K562 (cell line): ENCODE results near the gene ZFR2. TPM values are rescaled to one million over a fixed set of nuclear protein-coding genes. Genes with fewer than 3 reads are reported as not detected.

Experiments
- MAX ChIP-seq: sonication (generic); formaldehyde crosslinking; IDR thresholded peaks from 2 replicates; pipeline ENCODE4 v1.9.0; 2022; ENCODE audit warnings: mild to moderate bottlenecking, missing genetic modification reagents
- MGA ChIP-seq: fragments of 450-650 bp; IDR thresholded peaks from 2 replicates; pipeline ENCODE4 v1.6.1; 2016; ENCODE audit warnings: mild to moderate bottlenecking, moderate library complexity
- NR3C1 ChIP-seq: sonication (generic); formaldehyde crosslinking; IDR thresholded peaks from 2 replicates; pipeline ENCODE4 v1.8.1; 2022; ENCODE audit warnings: missing genetic modification reagents
- polyA plus RNA-seq, 8 experiments: library from polyadenylated mRNA; depleted of rRNA in 4 of 8; stranded (reverse) in 5 of 8; unstranded in 3 of 8; fragments of >200 nt; fragmentation: Nextera tagmentation in 2 of 8; fragmentation: Illumina TruSeq in 1 of 8; extraction: Ambion mirVana in 2 of 8; extraction: Trizol in 1 of 8; gene quantifications; 2 replicates each; pipeline versions ENCODE4 v1.2.1 to v1.2.3, GENCODE V29; 2011 to 2014; ENCODE audit warnings: inconsistent platforms in 1 of 8, missing spikeins in 1 of 8
- total RNA-seq, 7 experiments: library from RNA; depleted of rRNA in 6 of 7; stranded (reverse); fragments of >200 nt in 6 of 7; fragmentation: Illumina TruSeq in 2 of 7; extraction: Trizol in 2 of 7; gene quantifications; 2 replicates each; pipeline versions ENCODE4 v1.2.1 to v1.2.3, GENCODE V29; 2011 to 2021; ENCODE audit warnings: low replicate concordance in 1 of 7

Gene ZFR2
- total and polyA plus RNA-seq, 9 of the 15 experiments (the other 6 are each of a cell fraction or from before 2014, with no cell fraction given), result 0.03 to 0.59 (median 0.07) TPM; not detected in 6

- TF ChIP-seq MGA, result peak; percentile 80
- TF ChIP-seq MAX (CRISPR knock-in tag), result peak; percentile 82
- TF ChIP-seq NR3C1 (CRISPR knock-in tag), result no peak
Measured at GRCh38 chr19:3825286-3825956, 43.4 kb downstream of the ZFR2 start (continued).
